Inflammatory macrophage treated with lipopolysaccharide for 1 hour (primary cell): ENCODE measurements around the gene PHF13.

Source experiments
- DNase-seq, 2 donors: peaks; one replicate each; pipeline ENCODE4 v3.0.0-alpha.2; 2020 to 2022

The PHF13 gene

GRCh38 chr1:6602669-6603237, 10.8 kb upstream of the PHF13 start, which contains the start of gene KLHL21:
TSS of gene KLHL21 (minus strand) at chr1:6602869. CDS start at chr1:6602817, 52 bp downstream.
- peak; percentile 86 to 88 for DNase-seq

GRCh38 chr1:6603238-6603914, 10.2 kb upstream of the PHF13 start:
- DNase-seq: peak; percentile 66 to 67

GRCh38 chr1:6603915-6604558, 9.5 kb upstream of the PHF13 start:
- no peak for DNase-seq

- DNase-seq: peak; percentile 27 to 31
Observed at GRCh38 chr1:6612641-6613360, 730 bp upstream of the PHF13 start.

GRCh38 chr1:6614019-6614928, 743 bp downstream of the PHF13 start:
- DNase-seq: peak in 1 of 2 donors; percentile 6

- no peak for DNase-seq
Observed at GRCh38 chr1:6614929-6615785, 1.6 kb downstream of the PHF13 start.

- DNase-seq: no peak
Observed at GRCh38 chr1:6619045-6619444, 5.5 kb downstream of the PHF13 start.

- DNase-seq: no peak
Observed at GRCh38 chr1:6621429-6622391, 8.2 kb downstream of the PHF13 start.

GRCh38 chr1:6622396-6623152, 9.0 kb downstream of the PHF13 start:
- no peak for DNase-seq

- no peak for DNase-seq
Observed at GRCh38 chr1:6623269-6623965, 9.9 kb downstream of the PHF13 start.

GRCh38 chr1:6624710-6625583, 11.4 kb downstream of the PHF13 start, which contains the start of gene THAP3:
TSS of gene THAP3 (plus strand) at chr1:6624868. CDS start at chr1:6625219, 351 bp downstream.
- DNase-seq: peak; percentile 68 to 88

- DNase-seq: peak in 1 of 2 donors; percentile 12
Observed at GRCh38 chr1:6625584-6626149, 12.1 kb downstream of the PHF13 start.

GRCh38 chr1:6627031-6627430, 13.5 kb downstream of the PHF13 start:
- no peak for DNase-seq

GRCh38 chr1:6627841-6628545, 14.5 kb downstream of the PHF13 start:
- no peak for DNase-seq

GRCh38 chr1:6628971-6629479, 15.5 kb downstream of the PHF13 start:
- no peak for DNase-seq

GRCh38 chr1:6630027-6630426, 16.5 kb downstream of the PHF13 start:
- no peak for DNase-seq
